Right atrium auricular region (tissue), 2 donors: ENCODE data around the gene STARD10. TPM values are rescaled to one million over a fixed set of nuclear protein-coding genes. Genes with fewer than 3 reads are reported as not detected.
A peak's percentile ranks its signal among the peaks of the same experiment; 100 is the strongest.

ENCODE experiments used
- DNase-seq: peaks from one replicate; pipeline ENCODE4 v3.0.0-alpha.2; 2019; ENCODE audit warnings: low spot score
- H3K27ac ChIP-seq, 2 donors: fragments of 200-600 bp; sonication (generic); 1 replicate in 1 of 2; 2 replicates in 1 of 2; pipeline ENCODE4 v1.5.1; 2016 to 2019
- H3K27me3 ChIP-seq, 2 donors: fragments of 200-600 bp; sonication (generic); one replicate each; pipeline versions ENCODE4 v1.5.1 to v1.6.0; 2017 to 2019
- H3K36me3 ChIP-seq: fragments of 200-600 bp; sonication (generic); one replicate; pipeline ENCODE4 v1.5.1; 2016
- H3K4me1 ChIP-seq, 2 donors: fragments of 200-600 bp; sonication (generic); one replicate each; pipeline versions ENCODE4 v1.5.1 to v1.6.0; 2017 to 2019
- H3K4me3 ChIP-seq, 2 donors: fragments of 200-600 bp; sonication (generic); 1 replicate in 1 of 2; 2 replicates in 1 of 2; pipeline ENCODE4 v1.5.1; 2017 to 2019; ENCODE audit warnings: mild to moderate bottlenecking in 1 of 2, moderate library complexity in 1 of 2
- H3K9me3 ChIP-seq, 2 donors: fragments of 200-600 bp; sonication (generic); one replicate each; pipeline ENCODE4 v1.5.1; 2019
- CTCF ChIP-seq, 2 donors: fragments of 200-600 bp; sonication (generic); IDR thresholded peaks; one replicate each; pipeline ENCODE4 v1.5.1; 2019; ENCODE audit warnings: antibody characterized with exemption in 2 of 2
- total RNA-seq, 2 donors: library from RNA; depleted of rRNA; stranded (reverse); fragments of >200 nt; gene quantifications; one replicate each; pipeline ENCODE4 v1.1.0, GENCODE V29; 2016

The STARD10 gene
- total RNA-seq, 2 donors from 2014 or later = 77.0 to 112 TPM

DNA sequence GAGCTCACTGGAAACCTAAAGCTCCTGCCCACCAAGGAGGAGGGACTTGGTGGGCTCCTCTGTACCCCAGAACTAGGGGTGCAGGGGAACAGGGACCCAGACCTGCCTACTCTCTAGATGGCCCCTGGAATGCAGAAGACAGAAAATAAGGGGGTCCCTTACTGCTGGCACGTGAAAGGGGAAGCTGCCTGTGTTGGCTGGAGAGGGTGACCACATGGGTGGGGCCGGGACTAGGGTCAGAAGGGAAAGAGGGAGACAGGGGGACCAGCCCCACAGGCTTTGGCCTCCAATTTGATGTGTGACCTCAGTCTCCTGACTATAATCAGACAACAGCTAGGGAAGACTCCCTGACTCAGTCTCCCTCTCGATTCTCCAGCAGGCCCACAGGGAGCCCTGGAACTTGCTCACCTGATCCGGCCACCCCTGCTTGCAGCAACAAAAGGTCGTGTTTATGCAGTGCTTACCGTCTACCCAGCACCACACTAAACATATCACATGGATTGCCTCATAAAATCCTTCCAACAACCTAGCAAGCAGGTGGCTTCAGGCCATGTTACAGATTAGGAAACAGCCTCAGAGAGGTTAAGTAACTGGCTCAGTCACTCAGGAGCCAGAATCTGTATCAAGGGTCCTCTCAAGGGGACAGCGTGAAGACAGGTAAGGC lies 51.9 kb downstream of the STARD10 start:
- DNase-seq = no peak
- H3K4me1 ChIP-seq = peaks cover 0 to 70% of the 10 kb centered on the region in 2 donors

DNA sequence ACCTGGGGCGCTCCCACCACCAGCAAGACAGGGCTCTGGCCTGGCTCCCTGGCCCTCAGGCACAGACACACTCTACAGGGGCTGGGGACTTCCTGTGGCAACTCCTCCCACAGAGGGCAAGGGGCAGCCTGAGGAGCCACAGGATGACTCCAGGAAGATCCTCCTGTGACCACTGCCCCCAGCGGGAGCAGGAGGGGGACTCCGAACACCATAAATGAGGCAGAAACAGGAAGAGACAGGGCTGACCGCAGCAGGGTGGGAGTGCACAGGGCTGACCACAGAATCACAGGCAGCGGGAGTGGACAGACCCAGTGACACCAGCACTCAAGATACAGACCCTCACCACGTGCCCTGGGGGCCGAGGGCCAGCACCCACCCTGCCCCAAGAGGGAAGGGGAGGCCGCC lies 52.4 kb downstream of the STARD10 start:
- H3K27ac ChIP-seq = peak overlapping the region; percentile 40 to 42
- peaks cover 0 to 76% of the 10 kb centered on the region in 2 donors for H3K4me1 ChIP-seq
- H3K27me3 ChIP-seq = no peaks in the 10 kb centered on the region
- no peaks in the 10 kb centered on the region for H3K36me3 ChIP-seq
- TF ChIP-seq CTCF (IDR thresholded peaks at IDR 0.05) = no peak
- H3K4me3 ChIP-seq = no peak overlapping the region
- DNase-seq = no peak
- no peaks in the 10 kb centered on the region for H3K9me3 ChIP-seq

More for the DNA sequence above, 51.9 kb downstream of the STARD10 start:
- no peaks in the 10 kb centered on the region for H3K9me3 ChIP-seq
- H3K4me3 ChIP-seq = no peak overlapping the region
- no peaks in the 10 kb centered on the region for H3K27me3 ChIP-seq
- H3K27ac ChIP-seq = peak overlapping the region; percentile 40 to 42
- no peaks in the 10 kb centered on the region for H3K36me3 ChIP-seq
- no peak for TF ChIP-seq CTCF (IDR thresholded peaks at IDR 0.05)

GRCh38 chr11:72740562-72741428 lies 53.1 kb downstream of the STARD10 start:
- no peak for DNase-seq
- H3K36me3 ChIP-seq = no peaks in the 10 kb centered on the region
- H3K4me3 ChIP-seq = no peak overlapping the region
- H3K27ac ChIP-seq = peak overlapping the region; percentile 40 to 42
- peaks cover 0 to 82% of the 10 kb centered on the region in 2 donors for H3K4me1 ChIP-seq
- no peaks in the 10 kb centered on the region for H3K9me3 ChIP-seq
- H3K27me3 ChIP-seq = no peaks in the 10 kb centered on the region
- TF ChIP-seq CTCF (IDR thresholded peaks at IDR 0.05) = no peak

DNA sequence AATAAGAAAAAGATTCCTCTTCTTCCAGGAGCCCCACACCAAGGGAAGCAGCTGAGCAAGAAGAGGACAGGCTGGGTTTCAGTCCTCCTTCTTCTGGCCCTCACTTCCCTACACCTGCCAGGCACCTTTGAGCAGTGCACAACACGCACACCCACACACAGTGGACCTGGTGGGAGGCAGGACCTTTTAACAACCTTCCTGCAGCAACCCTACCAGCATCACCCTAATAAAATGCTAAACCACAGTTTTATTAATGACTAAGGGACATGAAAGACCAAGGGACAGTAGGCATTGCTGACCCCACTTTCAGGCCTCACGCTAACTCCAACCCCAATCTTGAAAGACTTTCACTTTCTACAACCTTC lies 53.8 kb downstream of the STARD10 start:
- Histone ChIP-seq H3K36me3 (no peaks in the 10 kb centered on the region), H3K4me3 (no peak overlapping the region), H3K4me1 (peaks cover 0 to 90% of the 10 kb centered on the region in 2 donors), H3K27ac (no peak overlapping the region), H3K9me3 (no peaks in the 10 kb centered on the region), H3K27me3 (no peaks in the 10 kb centered on the region)
- no peak for DNase-seq
- no peak for TF ChIP-seq CTCF (IDR thresholded peaks at IDR 0.05)

- TF ChIP-seq CTCF (IDR thresholded peaks at IDR 0.05) = no peak
- H3K4me1 ChIP-seq = peaks cover 0 to 95% of the 10 kb centered on the region in 2 donors
- no peaks in the 10 kb centered on the region for H3K9me3 ChIP-seq
- H3K27ac ChIP-seq = peak overlapping the region; percentile 52 to 71
- H3K4me3 ChIP-seq = no peak overlapping the region
- H3K36me3 ChIP-seq = no peaks in the 10 kb centered on the region
- H3K27me3 ChIP-seq = no peaks in the 10 kb centered on the region
- no peak for DNase-seq
Measured at GRCh38 chr11:72739240-72740059, 54.4 kb downstream of the STARD10 start.
